HG03378 (cell line): ENCODE results near the gene YES1.
"Not testable (repeated sequence)": the region's sequence is repeated elsewhere in the genome, so short reads cannot be mapped to it uniquely, and the experiment has no call there.

Source experiments
- ATAC-seq: cut with Tn5 transposase; IDR thresholded peaks from one replicate; pipeline ENCODE4 v1.9.1; 2021; ENCODE audit warnings: mild to moderate bottlenecking, moderate library complexity; ENCODE audit not compliant: unreplicated experiment

The YES1 gene

GRCh38 chr18:686339-687111 is 125.5 kb downstream of the YES1 start:
- no peak for ATAC-seq

- no peak for ATAC-seq
Observed at GRCh38 chr18:685438-685837, 126.6 kb downstream of the YES1 start.

- no peak for ATAC-seq
Observed at GRCh38 chr18:683531-683930, 128.5 kb downstream of the YES1 start.

- no peak for ATAC-seq
Observed at GRCh38 chr18:682833-683232, 129.2 kb downstream of the YES1 start.

GRCh38 chr18:682416-682815 is 129.6 kb downstream of the YES1 start:
- not testable (repeated sequence) for ATAC-seq

GRCh38 chr18:681985-682384 is 130.1 kb downstream of the YES1 start:
- no peak for ATAC-seq

- no peak for ATAC-seq
Observed at GRCh38 chr18:680392-680791, 131.7 kb downstream of the YES1 start.

- no peak for ATAC-seq
Observed at GRCh38 chr18:679516-679915, 132.5 kb downstream of the YES1 start.

GRCh38 chr18:678482-679182 is 133.4 kb downstream of the YES1 start:
- ATAC-seq: no peak

GRCh38 chr18:677951-678381 is 134.1 kb downstream of the YES1 start:
- ATAC-seq: no peak

- no peak for ATAC-seq
Observed at GRCh38 chr18:677145-677544, 134.9 kb downstream of the YES1 start.

- ATAC-seq: no peak
Observed at GRCh38 chr18:676736-677135, 135.3 kb downstream of the YES1 start.

- no peak for ATAC-seq
Observed at GRCh38 chr18:676069-676468, 136.0 kb downstream of the YES1 start.

GRCh38 chr18:675307-675706 is 136.7 kb downstream of the YES1 start:
- no peak for ATAC-seq

- ATAC-seq: no peak
Observed at GRCh38 chr18:673769-674168, 138.3 kb downstream of the YES1 start.

- ATAC-seq: no peak
Observed at GRCh38 chr18:673317-673716, 138.7 kb downstream of the YES1 start.
